HG02623 (cell line): ENCODE measurements around the gene CCDC187.

ENCODE experiments used
- ATAC-seq: cut with Tn5 transposase; IDR thresholded peaks from one replicate; pipeline ENCODE4 v1.9.1; 2021; ENCODE audit warnings: moderate library complexity; ENCODE audit not compliant: unreplicated experiment

The CCDC187 gene

DNA sequence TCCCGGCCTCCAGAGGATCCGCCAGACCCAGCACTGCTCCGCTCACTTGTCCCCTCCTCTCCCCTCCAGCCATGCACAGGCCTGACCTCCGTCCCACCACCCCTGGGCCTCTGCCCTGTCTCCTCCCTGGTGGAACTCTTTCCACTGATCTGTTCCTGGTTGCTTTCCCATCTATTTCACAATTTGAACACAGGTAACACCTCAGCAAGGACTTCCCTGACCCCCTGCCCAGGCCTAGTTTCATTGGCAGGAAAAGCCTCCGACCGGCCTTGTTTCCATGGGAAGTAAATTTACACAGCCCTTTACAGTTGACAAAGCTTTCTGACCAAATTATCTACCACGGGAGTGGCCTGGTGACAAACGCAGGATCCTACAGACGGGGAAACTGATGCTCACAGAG, 73.1 kb downstream of the CCDC187 start:
- no peak for ATAC-seq

DNA sequence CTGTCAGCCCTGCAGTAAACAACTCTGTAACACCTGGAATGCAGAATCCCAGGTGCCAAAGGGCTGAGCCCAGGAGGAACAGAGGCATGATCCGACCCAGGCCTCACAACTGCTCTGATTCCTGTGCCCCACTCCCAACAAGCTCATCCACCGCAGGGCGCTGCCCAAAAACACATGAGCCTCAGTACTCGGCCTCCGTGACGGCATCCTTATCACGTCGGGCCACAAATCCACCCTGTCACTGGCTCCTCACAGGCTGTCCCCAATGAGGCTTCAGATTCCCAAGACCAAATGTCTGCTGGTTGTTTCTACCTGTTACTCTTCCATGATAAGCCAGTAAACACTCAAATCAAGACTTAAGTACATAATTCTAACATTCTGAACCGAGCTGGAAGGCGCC, 73.5 kb downstream of the CCDC187 start:
- ATAC-seq = no peak

DNA sequence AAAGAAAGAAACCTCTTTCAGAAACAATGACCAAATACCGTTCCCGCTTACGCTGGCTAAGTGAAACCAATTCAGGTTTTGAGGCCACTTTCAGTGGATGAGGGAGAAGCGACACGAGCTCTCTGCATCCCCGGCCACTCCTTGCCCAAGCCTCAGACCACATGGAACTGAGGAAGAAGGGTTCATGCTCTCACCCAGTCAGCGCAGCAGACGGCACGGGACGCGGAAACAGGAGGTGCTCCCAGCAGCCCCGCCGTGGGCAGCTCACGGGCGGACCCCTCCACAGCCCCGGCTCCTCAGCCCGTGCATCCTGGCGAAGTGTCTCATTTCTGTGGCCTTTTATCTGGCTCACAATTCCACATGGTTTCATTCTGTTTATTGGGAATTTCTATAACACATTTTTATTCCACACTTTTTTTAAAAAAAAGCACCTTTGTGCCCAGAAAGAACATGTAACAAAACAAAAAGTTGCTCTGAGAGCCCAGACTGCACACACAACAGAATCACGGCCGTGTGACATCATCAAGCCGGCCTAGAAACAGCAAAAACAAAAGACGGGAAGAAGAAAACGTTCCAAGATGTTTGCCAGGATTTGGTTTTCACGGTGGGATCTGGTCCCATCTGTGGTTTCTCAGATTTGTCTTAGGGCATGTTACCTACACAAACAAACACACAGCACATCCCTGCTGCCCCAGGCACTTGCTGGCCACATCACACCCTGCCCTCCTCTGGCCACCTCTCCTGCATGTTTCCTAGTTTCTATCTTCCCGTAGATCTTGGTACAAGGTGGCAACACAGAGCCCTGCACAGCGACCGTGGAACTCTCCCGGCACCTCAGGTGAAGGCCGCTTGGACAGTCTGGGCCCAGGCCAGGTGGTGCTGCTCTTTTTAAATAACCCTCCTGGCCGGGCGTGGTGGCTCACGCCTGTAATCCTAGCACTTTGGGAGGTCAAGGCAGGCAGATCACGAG, 74.5 kb downstream of the CCDC187 start:
- no peak for ATAC-seq

DNA sequence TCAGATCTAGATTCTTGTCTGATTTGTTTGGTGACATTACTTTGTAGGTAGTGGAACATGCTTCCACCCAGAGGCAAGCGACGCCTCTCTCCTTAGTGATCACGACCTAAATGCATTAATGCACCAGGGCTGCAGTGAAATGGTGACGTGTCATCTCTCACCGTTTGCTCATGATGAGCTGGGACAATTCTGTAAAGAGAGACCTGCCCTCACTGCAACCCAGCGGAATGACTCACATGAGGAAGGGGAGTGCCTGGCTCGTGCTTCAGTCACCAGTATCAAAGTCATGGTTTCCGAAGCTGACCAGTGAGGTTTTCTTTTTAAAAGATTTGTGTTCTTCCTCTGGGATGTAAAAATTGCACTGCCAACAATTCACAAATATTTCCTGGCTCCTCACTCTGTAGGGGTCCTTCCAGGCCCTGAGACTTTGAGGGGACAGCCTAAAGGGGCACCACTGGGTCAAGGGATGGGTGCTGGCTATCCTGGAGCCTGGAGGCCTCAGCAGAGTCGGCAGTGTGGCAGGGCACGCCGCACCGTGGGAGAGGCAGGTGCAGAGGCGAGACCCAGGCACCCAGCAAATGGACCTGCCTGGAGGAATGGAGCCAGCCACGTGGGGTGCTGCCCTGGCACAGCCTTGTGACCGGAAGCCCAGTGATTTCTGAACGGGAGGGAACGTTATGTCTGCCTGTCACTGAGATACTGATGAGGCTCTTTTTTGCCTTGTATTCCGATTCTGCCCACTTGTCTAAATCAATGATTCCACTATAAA, 75.6 kb downstream of the CCDC187 start:
- ATAC-seq = no peak

DNA sequence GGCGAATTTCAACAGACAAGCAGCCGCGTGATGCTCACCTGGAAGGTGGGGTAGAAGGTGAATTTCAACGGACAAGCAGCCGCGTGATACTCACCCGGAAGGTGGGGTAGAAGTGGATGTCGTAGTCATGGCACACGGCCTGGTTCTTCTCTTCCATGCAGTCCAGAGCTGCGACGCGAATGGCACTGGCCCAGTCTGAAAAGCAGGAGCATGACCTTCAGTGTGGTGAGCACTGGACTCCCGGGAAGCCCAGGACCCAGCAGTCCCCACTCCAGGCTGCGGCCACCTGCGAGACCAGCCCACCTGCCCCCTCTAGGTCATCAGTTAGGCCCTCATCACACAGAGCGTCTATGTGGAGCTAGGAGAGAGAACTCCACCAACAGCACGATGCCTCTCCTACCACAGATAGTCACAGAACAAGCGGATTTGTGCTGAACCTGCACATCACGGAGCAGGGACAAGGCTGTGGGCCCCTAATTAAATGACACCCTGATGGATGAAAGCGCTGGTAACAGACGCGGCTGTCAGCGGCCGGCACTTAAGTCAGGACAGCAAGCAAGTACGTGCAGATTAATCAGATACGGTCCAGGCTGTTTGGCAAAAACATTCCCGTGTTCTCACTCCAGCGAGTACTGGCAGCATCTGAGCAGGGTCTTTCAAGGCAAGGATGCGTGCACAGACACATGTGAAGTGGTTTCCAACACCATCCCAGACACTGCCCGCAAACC, 77.0 kb downstream of the CCDC187 start:
- ATAC-seq = no peak

DNA sequence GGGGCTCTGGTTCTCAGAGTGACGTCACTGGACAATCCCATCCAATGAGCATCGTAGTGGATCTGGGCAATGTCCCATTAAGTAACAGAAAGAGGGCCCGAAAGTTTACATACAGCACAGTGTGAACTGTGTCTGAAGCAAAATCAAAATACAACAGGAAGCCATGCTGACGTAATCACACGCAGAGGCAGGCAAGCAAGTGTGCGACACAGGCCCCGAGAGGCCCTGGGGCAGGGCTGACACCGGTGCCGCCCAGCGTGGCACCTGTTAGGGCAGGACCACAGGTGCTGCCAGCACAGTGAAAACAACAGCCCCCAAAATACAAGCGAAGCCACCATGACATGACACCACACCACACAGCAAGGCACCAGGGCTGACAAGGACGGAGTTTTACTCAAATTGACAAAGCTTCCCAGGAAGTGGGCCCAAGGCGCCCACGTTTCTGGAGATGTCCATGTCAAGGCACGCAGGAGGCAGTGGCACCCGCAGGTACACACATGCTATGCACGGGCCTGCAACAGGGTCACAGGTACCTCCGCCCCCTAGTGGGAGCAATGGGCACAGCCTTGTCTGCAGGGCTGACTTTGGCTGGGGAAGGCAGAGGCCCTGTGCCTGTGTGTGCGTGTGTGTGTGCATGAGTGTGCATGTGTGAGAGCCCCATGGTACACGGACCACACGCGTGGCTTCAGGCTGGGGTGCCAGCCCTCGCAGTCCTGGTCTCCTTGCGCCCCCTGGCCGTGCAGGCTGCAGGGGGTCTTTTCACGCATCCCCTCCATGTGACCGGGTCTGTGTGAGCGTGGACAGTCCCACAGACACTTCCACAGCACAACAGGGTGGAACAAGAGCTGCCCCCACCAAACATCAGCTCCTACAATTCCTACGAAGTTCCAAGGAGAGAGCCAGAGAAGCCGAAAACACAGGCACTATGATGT, 77.9 kb downstream of the CCDC187 start:
- peak; percentile 40 for ATAC-seq

DNA sequence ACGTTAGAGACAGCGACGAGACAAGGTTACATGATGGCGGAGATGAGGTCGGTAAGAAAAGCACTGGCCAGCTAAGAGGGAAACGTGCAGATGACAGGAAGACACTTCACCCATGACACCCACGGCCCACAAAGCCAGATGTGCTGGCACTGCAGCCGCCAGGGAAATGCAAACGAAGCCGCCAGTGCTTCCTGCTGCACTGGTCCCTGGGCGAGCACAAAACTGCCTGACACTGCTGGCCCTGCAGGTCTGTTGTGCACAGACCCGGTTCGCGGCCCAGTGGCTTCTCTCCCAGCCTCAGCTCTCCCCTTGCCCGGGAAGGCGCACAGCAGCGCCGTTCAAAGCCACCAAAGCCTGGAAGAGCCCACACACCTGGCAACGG, 78.5 kb downstream of the CCDC187 start:
- ATAC-seq = peak; percentile 51

DNA sequence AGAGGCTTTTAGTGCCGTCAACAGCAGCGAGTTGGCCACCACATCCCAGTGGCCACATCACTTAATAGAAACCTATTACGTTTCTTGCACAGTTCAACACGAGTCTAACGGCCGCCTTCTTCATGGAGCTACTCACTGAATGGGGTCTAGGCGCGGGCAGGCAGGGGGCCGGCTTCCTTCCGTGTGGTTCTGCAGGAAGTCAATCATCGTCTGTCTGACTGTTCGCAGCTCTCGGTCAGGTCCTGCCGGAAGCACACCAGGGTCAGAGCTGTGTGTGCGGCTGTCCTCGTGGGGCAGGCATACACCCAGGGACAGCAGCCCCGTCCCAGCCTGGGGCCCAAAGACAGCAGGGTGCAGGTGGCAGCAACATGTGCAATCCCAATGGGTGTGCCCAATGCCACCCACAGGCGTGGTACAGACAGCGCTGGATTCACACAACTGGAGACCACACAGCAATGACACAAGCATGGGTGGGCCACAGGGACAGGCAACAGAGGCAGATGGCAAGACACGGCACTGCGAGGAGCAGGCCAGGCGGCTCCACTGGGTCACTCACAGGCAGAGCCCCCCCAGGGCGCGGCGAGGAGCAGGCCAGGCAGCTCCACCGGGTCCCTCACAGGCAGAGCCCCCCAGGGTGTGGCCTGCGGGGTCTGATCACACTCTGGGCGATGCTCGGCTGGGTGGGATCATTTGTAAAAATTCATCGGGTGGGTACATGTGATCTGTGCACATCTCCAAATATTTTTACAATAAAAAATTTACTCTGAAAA, 79.8 kb downstream of the CCDC187 start:
- ATAC-seq = no peak

DNA sequence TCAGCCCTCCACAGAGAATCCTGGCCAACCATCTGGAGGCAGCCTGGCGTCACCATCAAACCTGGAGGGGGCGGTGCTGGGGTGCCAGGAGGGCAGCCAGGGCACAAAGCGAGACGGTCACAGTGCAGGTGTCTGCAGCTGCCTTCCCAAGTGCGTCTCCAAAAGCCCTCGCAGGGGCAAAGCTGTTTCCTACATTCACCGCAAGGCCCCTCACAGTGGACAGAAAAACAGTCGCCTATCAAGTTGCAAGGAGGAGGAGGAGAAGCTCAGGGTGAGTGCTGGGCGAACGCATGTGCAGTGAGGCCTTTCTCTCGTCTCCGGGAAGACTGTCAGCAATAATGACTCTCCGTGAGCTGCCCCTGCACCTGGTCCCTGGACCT, 81.0 kb downstream of the CCDC187 start:
- no peak for ATAC-seq

DNA sequence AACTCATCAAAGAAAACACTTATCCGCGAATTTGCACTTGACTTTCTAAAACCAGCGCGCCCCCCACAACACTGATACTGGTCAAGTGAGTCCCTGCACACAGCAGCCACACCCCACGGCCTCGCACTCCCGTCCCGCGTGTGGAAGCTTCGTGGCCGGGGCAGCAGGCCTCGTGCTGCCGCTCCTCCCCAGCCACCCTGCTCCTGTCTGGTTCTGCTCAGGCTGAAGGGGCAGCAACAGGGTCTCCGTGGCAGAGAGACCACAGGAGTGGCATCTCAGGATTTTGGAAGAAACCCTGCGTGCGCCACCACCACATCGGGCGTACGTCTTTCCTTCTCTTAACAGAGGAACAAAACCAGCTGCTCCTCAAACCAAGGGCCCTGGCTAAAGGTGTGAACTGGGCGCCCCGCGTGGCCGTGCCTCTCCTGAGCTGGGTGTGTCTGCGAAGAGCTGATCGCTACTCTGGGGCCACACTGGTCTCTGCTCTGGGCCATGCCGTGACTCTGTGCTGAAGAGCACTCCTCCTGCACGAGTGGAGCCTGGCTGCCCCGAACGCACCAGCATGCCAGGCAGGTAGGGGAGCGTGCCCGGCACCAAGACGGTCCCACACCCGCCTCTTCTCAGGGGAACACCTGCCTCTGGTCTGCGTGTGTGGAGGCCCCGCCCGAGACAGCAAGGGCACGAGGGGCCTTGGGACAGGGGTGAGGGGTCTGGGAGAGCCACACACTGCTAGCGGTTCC, 81.6 kb downstream of the CCDC187 start:
- ATAC-seq = no peak

DNA sequence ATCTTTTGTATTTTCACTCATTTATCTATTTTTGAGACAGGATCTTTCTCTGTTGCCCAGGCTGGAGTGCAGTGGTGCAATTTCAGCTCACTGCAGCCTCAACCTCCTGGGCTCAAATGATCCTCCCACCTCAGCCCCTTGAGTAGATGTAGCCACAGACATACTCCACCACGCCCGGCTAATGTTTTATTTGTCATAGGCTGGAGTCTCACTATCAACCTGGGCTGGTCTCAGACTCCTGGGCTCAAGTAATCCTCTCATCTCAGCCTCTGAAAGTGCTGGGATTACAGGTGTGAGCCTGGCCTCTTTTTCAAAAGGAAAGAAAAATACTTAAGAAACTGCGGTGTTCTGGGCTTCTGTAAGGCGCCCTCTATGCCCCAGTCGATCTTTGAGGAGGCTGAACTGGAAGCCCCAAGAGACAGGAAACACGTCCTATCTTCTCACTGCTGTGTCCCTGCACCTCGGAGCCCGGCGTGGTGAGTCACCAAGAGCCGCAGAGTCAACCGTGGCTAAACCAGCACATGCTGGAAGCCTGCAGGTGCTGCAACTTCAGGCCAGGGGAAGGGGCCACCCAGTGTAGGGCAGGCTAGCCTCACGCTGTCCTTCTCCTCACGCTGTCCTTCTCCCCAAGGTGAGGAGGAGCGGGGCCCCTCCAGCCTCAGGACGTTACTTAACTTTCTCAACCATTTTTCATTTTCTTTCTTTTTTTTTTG, 83.7 kb downstream of the CCDC187 start:
- no peak for ATAC-seq

DNA sequence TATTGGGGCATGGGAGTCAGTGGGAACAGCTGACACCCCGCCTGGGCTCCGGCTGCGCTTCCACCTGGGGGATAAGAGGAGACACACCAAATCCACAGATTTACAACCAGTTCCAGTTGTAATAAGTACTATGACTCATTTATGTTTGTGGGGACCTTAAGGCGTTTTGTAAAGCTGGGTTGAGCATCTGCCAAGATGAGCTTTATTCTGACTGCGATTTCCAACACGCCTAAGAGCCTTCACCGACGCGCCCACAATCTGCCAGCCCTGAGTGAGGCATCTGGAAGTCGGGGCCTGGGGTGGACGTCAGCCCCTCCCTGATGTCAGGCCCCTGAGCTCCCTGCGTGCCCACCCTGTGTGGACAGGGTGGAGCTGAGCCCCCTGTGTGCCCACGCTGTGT, 84.6 kb downstream of the CCDC187 start:
- ATAC-seq = no peak

DNA sequence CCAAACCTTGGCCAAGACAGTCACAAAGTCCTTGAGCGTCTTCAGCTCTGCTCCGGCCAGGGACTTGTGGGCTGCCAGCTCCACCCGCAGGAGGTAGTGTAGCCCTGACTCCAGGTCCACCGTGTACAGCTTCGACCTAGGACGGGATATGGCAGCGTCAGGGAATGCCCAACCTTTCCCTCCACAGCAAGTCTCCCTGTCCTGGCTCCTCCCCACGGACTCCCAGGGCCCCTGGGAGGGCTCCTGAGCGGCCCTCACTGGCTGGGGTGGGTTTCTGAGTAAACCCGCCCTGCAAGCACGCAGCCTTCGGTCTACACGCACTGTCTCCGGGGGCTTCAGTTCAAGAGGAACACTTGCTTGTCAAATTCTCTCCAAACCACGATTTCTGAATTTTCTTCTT, 85.2 kb downstream of the CCDC187 start:
- ATAC-seq = no peak

DNA sequence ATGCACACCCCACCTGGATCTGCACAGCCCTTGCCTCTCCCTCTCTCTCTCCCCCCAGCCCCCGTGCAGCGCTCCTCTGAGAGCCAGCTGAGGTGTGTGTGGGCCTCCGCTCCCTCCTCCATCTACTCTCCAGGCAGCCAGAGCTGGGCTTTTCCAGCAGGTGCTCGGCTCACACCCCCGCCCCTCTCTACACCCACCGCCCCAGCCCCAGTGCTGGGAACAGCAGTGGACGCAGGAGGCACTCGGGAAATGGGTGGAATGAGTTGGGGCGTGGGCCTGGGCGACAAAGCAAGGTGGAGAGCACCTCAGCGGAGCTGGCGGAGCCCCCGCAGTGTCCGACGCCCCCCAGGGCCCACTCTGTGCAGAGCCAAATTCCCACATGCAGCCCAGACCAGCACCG, 85.6 kb downstream of the CCDC187 start:
- ATAC-seq = no peak

DNA sequence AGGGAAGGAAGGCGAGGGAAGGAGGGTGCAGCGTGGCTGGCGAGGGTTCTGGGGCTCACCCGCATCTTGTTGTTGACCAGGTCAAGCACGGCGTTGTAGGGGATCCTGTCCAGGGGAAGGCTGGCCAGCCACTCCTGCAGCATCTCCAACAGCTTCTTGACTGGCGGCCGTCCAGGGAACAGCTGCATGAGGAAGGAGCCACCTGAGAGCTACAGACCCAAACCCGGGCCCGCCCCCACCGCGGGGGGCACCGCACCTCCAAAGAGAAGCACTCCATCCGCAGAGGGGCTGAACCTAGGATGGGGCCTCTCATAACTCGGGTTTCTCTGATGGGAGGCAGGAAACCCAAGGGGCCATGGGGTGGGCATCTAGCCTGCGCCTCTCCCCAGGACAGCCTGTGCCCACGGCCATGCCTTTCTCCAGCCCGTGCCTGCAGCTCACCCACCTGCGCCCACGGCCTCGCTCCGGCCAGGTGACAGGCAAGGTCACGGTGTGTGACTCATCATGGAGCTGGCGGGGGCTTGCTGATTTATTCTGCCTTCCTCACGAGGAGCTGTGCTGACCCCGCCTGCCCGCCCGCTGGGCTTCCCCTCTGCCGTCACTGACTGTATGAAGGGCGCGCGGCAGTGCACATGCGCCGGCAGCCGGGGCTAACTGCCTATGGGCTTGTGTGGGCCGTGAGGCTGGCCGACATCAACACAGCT, 87.2 kb downstream of the CCDC187 start:
- no peak for ATAC-seq

DNA sequence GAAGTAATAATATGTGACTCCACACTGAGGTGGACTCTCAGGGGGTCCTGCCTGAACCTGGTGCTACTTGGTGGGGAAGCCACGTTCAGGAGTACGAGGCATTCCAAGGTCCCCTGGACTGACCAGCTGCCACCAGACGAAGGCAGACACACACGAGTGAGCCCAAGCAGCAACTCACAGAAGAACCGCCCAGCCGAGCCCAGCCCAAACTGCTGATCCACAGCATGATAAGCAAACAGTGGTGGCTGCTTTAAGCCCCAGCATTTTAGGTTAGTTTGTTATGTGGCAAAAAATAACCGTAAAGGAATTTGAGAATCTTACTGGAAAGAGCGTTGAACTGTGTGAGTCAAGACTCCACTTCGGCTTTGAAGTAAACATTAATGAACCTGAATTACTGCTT, 90.2 kb downstream of the CCDC187 start:
- ATAC-seq = no peak

DNA sequence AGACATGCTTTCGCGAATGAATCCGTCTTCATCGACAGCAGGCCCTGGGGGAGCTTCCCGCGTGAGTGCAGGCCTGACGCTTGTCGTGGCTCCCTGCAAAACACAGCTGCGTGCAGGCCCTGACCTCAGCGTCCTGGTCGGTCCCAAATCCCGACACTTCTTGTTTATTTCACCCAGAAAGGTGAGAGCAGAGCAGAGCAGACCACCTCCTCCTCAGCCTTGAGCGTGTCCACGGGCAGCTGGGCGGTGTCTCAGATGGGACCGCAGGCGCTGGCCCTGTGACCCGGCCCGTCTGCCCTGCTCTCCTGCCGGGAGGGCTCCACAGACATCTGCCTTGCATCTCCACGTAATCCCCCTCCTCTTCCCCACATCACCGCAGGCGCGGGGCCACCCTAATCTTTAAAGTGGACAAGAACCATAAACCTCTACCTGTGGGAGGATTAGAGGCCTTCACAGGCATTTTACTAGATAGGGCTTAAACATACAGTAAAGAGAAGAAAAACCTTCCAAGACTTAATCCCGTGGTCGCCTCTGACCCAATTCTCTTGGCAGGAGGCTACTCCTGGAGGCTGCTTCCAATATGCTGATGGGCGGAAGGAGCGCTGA, 91.4 kb downstream of the CCDC187 start:
- ATAC-seq = no peak
